Body of pancreas (tissue), 4 donors: ENCODE results near the gene ATG7. TPM values are rescaled to one million over a fixed set of nuclear protein-coding genes. Genes with fewer than 3 reads are reported as not detected.

Experiments used
- ATAC-seq: fragments of 150-250 bp; one replicate; pipeline ENCODE4 v1.9.1; 2016
- DNase-seq, 4 donors: peaks; one replicate each; pipeline ENCODE4 v3.0.0-alpha.2; 2019
- H3K27ac ChIP-seq, 4 donors: fragments of 200-600 bp; sonication (generic); 1 replicate in 3 of 4; 2 replicates in 1 of 4; pipeline versions ENCODE4 v1.5.1 to v1.6.1; 2016 to 2019; ENCODE audit warnings: mild to moderate bottlenecking in 1 of 4, mixed read lengths in 1 of 4, moderate library complexity in 1 of 4
- H3K27me3 ChIP-seq, 2 donors: fragments of 200-600 bp; sonication (generic); one replicate each; pipeline ENCODE4 v1.6.0; 2016; ENCODE audit warnings: mild to moderate bottlenecking in 1 of 2
- H3K36me3 ChIP-seq, 2 donors: fragments of 200-600 bp; sonication (generic); replicated peaks in 1 of 2; 2 replicates each; pipeline ENCODE4 v1.5.1; 2016; ENCODE audit warnings: low read depth in 2 of 2; ENCODE audit not compliant: insufficient read depth in 1 of 2
- H3K4me1 ChIP-seq: fragments of 200-600 bp; sonication (generic); one replicate; pipeline ENCODE4 v1.6.0; 2016
- H3K4me3 ChIP-seq, 2 donors: fragments of 200-600 bp; sonication (generic); 1 replicate in 1 of 2; 2 replicates in 1 of 2; pipeline ENCODE4 v1.5.1; 2016 to 2019
- H3K9me3 ChIP-seq, 3 donors: fragments of 200-600 bp; sonication (generic); 1 replicate in 2 of 3; 2 replicates in 1 of 3; pipeline ENCODE4 v1.5.1; 2016
- CTCF ChIP-seq, 7 experiments: fragments of 450-650 bp in 4 of 7; fragments of 200-600 bp in 3 of 7; sonication (generic) in 3 of 7; IDR thresholded peaks; one replicate each; pipeline ENCODE4 v1.5.1; 2016 to 2019; ENCODE audit warnings: antibody characterized with exemption in 7 of 7
- POLR2A ChIP-seq, 3 donors: fragments of 450-650 bp; IDR thresholded peaks; one replicate each; pipeline ENCODE4 v1.6.1; 2016; ENCODE audit warnings: antibody characterized with exemption in 3 of 3, mild to moderate bottlenecking in 2 of 3
- WGBS, 2 donors: methylation state at CpG; one replicate each; pipeline ENCODE4 v1.1.5; 2017; 5-methylcytosine and 5-hydroxymethylcytosine counted together
- intact Hi-C: fragments of 100-400 bp; cut with DNase I; formaldehyde crosslinking; loops from one replicate; pipeline ENCODE4 v1.15.1; 2023
- total RNA-seq, 2 donors: library from RNA; depleted of rRNA; stranded (reverse); fragments of >200 nt; gene quantifications; one replicate each; pipeline ENCODE4 v1.1.0, GENCODE V29; 2016

The ATG7 gene
- total RNA-seq, 2 donors from 2014 or later, result 40.5 to 43.6 TPM

- DNase-seq, result no peak
Measured at GRCh38 chr3:11601446-11602238, 329.4 kb downstream of the ATG7 start.

GRCh38 chr3:11602239-11602840 lies 330.1 kb downstream of the ATG7 start:
- peaks cover 0 to 1% of the 10 kb centered on the region in 2 donors for H3K36me3 ChIP-seq
- H3K27ac ChIP-seq, result peak overlapping the region; percentile 12 to 80 (median 66)
- H3K27me3 ChIP-seq, result no peaks in the 10 kb centered on the region
- intact Hi-C loops, result no loop called here
- TF ChIP-seq POLR2A (IDR thresholded peaks at IDR 0.05) (no peak), CTCF (IDR thresholded peaks at IDR 0.05) (no peak)
- no peak overlapping the region for H3K4me3 ChIP-seq
- DNase-seq (no peak), ATAC-seq (no peak)
- no peaks in the 10 kb centered on the region for H3K9me3 ChIP-seq
- peaks cover 36% of the 10 kb centered on the region for H3K4me1 ChIP-seq
- 69 to 70% methylated on average over 11 of the region's 11 CpGs for WGBS, 2 donors

More at GRCh38 chr3:11601446-11602238, 329.4 kb downstream of the ATG7 start:
- Histone ChIP-seq H3K36me3 (peaks cover 0 to 1% of the 10 kb centered on the region in 2 donors), H3K27me3 (no peaks in the 10 kb centered on the region), H3K4me1 (peaks cover 36% of the 10 kb centered on the region), H3K9me3 (no peaks in the 10 kb centered on the region), H3K4me3 (no peak overlapping the region), H3K27ac (peak overlapping the region; percentile 21 to 80 (median 66))
- intact Hi-C loops, result no loop called here
- TF ChIP-seq POLR2A (IDR thresholded peaks at IDR 0.05) (no peak), CTCF (IDR thresholded peaks at IDR 0.05) (no peak)
- ATAC-seq, result no peak
- WGBS, 2 donors, result 59 to 75% methylated on average over 21 of the region's 21 CpGs

- Histone ChIP-seq H3K36me3 (peaks cover 0 to 1% of the 10 kb centered on the region in 2 donors), H3K27me3 (no peaks in the 10 kb centered on the region), H3K9me3 (no peaks in the 10 kb centered on the region), H3K4me3 (no peak overlapping the region), H3K4me1 (peaks cover 40% of the 10 kb centered on the region), H3K27ac (peak overlapping the region in 1 of 4 donors; percentile 74)
- intact Hi-C loops, result no loop called here
- TF ChIP-seq POLR2A (IDR thresholded peaks at IDR 0.05), result no peak
- no peak for TF ChIP-seq CTCF (IDR thresholded peaks at IDR 0.05)
- no peak for DNase-seq
- WGBS, 2 donors, result 75 to 79% methylated on average over 5 of the region's 5 CpGs
- no peak for ATAC-seq
Measured at GRCh38 chr3:11602886-11603527, 330.8 kb downstream of the ATG7 start.

GRCh38 chr3:11603628-11604027 lies 331.4 kb downstream of the ATG7 start:
- Histone ChIP-seq H3K4me1 (peaks cover 46% of the 10 kb centered on the region), H3K4me3 (no peak overlapping the region), H3K27me3 (no peaks in the 10 kb centered on the region), H3K36me3 (peaks cover 0 to 1% of the 10 kb centered on the region in 2 donors), H3K27ac (peak overlapping the region in 1 of 4 donors; percentile 74), H3K9me3 (no peaks in the 10 kb centered on the region)
- DNase-seq (peak in 1 of 4 donors; percentile 26), ATAC-seq (no peak)
- intact Hi-C loops, result no loop called here
- 75 to 79% methylated on average over 9 of the region's 9 CpGs for WGBS, 2 donors
- TF ChIP-seq CTCF (IDR thresholded peaks at IDR 0.05) (no peak), POLR2A (IDR thresholded peaks at IDR 0.05) (no peak)
